NCI-H1048 (cell line): ENCODE data around the gene MITD1.
"Not testable (repeated sequence)": the region's sequence is repeated elsewhere in the genome, so short reads cannot be mapped to it uniquely, and the experiment has no call there.

Source experiments
- DNase-seq: peaks from one replicate; lab custom pipeline; 2025; lab: John Stamatoyannopoulos, UW

Gene MITD1

DNA sequence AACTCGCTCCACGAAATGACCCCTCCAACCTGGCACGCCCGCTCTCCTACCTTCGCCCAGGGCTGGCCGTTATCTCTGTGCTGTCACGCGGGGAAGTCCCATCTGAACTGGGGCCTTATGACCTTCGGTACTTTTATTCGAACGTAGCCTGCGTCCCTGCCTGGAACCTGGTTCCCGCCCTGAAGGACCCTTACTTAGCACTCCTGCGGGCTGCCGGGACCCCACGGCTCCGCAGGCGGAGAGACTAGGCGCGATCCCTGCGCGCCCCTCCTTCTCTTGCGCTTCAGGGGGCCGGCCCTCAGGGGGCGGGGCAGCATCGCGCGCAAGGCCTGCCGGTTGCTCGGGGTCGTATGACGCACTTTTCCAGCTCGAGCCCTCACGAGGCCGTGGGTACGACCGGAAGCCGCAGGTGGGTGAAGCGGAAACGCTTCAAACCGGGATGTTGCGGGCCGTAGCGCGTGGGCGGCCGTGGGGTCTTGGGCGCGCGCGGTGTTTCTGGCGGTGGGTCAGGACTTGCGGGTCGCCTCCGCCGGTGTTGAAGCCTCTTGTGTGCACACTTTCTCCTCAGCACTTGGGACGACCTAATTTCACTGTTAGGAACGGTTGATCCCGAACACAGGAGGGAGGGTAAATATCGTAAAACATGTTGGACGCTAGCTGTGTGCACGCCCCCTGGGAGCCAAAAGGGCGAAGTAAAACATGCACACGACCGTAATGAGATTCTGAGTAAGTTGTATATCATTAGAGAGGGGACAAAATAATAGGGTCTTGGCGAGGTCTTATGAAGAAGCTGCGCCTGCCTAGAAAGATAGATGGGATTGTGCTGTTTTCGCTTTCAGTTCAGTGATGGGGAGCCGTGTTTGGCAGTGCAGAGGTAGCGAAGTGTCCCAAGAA, 26.0 kb downstream of the MITD1 start, which contains the start of the genes LIPT1 and TSGA10:
TSS of gene LIPT1 (plus strand) at position 325 of the 894 bp plus-strand sequence. CDS start 6,991 bp downstream, outside the sequence.
TSS of gene TSGA10 (minus strand) at position 300 of the 894 bp plus-strand sequence. CDS start 45,503 bp downstream, outside the sequence.
- peak; percentile 81 for DNase-seq

DNA sequence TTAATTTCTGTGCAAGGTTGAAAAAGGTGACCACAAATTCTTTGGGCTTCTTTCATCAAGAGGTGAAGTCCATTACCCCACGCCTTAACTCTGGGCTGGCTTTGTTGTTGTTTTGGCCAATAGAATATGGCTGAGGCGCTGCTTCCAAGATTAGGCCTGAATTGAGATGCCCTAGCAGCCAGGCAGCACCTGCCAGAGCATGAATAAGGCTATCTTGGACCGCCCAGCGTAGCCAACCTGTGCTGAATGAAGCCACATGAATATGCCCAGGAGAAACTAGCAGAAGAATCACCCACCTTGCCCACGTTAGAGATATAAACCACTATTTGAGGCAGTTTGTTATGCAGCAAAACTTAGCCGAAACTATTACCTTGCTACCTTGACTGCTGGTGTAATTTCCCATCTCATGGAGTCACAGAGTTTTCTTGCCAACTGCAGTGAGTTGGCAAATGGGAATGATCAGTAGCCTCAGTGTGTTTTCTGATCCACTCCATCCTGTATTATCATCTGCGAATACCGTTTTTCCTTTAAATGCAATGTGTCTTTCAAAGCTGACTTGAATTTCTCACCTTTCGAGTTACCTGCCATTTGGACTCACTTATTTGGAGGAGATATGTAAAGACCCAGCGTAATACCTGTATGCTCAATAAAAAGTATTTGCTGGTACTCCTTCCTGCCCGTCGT, 26.8 kb downstream of the MITD1 start:
- DNase-seq, result no peak

DNA sequence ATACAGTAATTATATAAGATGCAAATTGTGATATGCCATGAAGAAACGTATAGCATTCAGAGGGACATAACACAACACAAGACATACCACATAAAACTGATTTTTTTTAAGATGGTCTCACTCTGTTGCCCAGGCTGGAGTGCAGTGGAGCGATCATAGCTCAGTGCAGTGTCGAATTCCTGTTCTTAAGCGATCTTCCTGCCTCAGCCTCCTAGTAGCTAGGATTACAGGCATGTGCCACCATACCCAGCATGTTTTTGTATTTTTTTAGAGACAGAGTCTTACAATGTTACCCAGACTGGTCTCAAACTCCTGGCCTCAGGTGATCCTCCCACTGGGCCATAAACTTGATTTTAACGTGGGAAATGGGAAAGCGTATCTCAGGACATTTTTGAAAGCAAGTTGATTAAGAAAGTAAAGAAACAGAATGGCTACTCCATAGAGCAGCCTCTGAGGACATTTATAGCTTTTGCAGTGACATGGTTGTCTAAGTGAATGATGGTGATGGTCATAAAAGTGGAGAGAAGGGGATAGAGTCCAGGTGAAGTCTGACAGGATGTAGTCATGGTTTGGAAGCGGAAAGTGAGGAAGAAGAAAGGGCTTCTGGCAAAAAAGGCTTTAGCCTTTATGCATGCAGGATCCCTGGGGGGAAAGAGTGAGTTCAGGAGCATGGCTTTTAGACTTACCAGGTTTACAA, 28.5 kb downstream of the MITD1 start:
- DNase-seq, result no peak

DNA sequence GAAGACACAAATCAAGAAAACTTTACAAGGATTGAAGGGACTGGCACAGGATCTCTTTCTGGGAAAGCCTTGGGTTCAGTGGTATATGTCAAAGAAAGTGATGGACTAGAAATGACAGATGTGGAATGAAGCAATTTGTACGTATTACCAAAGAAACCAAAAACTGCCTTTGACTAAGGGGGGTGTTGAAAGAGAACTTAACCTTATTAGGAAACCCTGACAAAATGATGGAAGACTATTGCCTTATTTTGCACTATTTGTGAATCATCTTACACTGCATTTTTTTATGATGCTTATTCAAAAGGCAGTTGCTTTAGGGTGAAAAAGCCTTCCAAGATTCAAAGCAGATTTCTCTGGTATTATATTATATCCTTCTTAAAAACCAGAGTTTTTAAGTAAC, 30.2 kb downstream of the MITD1 start:
- no peak for DNase-seq

DNA sequence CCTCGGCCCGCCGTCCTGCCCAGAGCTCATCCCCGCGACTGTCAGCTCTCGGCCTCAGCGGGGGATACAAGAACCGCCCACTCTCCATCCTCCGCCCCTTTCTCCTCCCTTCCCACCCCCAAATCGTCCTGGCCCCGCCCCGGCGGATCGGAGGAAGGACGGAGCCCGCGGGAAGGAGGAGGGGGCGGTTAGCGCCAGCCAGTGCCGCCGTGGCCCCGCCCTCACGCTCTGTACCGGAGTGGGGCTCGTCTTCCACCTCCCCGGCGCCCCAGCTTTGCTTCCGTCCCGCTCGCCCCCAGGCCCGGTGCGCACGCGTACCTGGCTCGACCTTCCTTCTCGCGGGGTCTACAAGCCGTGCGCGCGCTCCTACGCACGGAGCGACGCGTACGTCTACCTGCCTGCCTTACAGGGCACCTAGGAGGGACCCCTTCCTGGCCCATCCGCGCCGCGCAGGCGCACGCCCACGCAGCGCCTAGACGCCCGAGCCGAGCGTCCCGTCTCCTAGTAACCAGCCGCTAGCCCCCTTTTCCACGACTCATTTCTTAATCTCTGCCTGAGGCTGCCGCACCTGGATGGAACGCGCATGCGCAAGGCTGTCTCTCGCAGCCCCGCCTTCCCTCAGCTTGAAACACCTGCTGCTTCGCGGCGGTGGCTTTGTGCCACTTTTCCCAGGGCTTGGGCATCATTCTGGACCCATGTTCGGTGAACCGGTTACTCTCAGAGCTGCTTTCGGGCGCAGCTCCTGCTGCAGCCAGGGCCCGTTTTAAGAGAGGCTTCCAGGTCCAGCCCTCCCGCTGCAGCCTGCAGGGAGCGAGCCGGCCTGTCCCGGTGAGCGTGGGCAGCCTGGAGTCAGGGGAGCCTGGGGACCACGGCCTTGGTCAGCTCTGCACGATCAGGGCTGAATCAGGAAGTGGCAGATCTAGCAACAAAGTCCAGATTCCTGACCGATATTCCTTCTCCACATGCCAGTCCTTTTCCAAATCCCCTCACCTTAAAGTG, 39.4 kb downstream of the MITD1 start, which contains the start of gene C2orf15:
TSS of gene C2orf15 (plus strand) at position 598 of the 999 bp plus-strand sequence. CDS start 8,852 bp downstream, outside the sequence.
- peak; percentile 93 for DNase-seq

DNA sequence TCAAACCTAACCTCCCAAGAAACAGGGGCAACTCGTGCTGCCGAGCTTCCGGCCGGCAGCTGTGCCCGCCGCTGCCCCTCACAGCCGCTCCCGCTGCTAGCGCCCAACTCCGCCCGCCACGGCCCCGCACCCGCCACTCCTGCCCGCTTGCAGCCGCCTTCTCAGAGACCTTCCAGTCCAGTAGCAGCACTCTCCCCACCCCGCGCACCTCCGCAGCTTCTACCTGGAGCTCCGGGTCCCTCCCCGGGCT, 40.1 kb downstream of the MITD1 start:
- no peak for DNase-seq

DNA sequence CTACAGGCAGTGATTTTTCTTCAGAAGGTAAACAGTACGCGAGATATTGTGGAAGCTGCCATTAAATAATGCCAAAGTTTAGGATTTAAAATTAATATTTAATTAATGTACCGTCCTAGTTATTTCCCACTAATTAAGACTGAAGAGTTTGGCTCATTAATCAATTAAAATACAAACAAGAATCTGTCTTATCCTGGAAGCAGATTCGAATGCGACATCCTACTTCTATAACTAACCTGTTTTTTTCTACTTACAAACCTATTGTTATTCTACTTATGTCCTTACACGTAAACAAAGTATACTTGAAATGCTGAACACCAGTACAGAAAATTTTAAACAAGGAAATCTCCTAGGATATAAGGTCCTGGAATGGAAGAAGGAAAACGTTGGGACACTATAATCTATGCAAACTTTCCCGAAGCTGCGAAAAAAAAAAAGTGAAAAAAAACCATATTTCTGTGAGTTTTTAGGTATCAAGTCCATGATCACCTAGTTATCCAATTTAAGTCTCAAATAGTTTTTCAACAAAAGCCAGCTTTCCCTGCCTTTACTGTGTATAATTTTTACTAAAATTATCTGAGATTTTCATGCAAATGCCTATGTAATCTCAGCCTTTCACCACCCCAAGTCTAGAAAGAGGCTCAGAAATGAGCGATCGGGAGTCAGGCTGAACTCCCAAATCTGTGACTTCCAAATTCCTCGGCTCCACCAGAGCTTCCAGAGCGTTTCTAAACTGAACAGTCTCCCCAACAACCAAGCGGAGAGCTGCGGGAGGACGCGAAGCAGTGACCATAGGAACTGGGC, 40.6 kb downstream of the MITD1 start:
- DNase-seq, result no peak

- DNase-seq, result no peak
Observed at GRCh38 chr2:99139003-99139402, 41.9 kb downstream of the MITD1 start.

DNA sequence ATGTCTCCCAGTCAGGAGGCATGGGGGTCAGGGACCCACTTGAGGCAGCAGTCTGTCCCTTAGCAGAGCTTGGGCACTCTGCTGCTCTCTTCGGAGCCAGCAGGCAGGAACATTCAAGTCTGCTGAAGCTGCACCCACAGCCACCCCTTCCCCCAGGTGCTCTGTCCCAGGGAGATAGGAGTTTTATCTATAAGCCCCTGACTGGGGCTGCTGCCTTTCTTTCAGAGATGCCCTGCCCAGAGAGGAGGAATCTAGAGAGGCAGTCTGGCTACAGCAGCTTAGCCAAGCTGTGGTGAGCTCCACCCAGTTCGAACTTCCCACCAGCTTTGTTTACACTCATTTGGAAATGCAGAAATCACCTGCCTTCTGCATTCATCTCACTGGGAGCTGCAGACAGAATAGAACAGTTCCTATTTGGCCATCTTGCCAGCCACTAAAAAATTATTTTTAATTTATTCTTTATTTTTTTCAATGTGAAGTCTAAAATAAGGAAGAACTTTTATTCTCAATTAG, 45.8 kb downstream of the MITD1 start:
- not testable (repeated sequence) for DNase-seq

GRCh38 chr2:99127981-99128380, 52.9 kb downstream of the MITD1 start:
- DNase-seq, result no peak
